ENCODE measurements around the gene REXO5. TPM values are rescaled to one million over a fixed set of nuclear protein-coding genes. Genes with fewer than 3 reads are reported as not detected.

The REXO5 gene
- total and polyA plus RNA-seq, 2 experiments from 2014 or later: 10.2 to 22.5 TPM

- Histone ChIP-seq H3K36me3 (no peaks in the 10 kb centered on the region), H3K27ac (peak overlapping the region; percentile 77), H3K4me1 (ENCODE audit: low read depth) (peaks cover 46% of the 10 kb centered on the region), H3K4me3 (no peak overlapping the region), H3K27me3 (no peaks in the 10 kb centered on the region), H3K9me3 (ENCODE audit: low read depth) (no peaks in the 10 kb centered on the region)
- TF ChIP-seq CTCF (IDR thresholded peaks at IDR 0.05; ENCODE audit: low read depth, low read length): no peak
- no peak for DNase-seq (ENCODE audit: low read depth in 1 of 2, low spot score in 1 of 2)
Measured at GRCh38 chr16:20865420-20866131, 59.2 kb downstream of the REXO5 start.

DNA sequence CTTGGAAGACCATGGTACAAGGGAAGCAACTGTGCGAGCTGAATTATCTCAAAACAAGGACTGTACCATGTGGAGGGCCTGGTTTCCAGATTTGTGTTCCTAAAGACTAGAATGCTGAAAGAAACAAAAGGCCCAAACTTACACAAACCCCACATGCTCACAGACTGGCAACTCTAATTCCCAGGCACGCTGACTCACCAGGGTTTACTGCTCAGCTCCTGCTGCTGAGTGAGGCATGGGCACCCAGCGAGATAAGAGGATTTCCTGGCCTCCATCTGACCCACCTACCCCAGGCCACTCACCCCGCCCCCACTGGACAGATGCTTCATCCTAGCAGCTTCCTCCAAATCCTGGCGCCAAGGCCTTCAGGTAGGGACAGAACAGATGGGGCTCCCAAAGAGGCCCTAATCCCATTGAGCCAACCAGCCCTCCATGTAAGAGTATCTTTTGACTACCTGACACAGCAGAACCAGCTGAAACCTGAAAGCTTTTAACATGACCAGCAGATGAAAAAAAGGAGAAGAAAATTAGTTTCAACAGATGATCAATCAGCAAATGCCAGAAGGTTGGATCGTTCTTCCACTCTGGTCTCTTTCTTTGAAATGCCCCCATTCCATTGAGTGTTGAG lies 59.9 kb downstream of the REXO5 start:
- DNase-seq (ENCODE audit: low read depth in 1 of 2, low spot score in 1 of 2): peak; percentile 32 to 85
- Histone ChIP-seq H3K4me3 (no peak overlapping the region), H3K36me3 (no peaks in the 10 kb centered on the region), H3K9me3 (ENCODE audit: low read depth) (no peaks in the 10 kb centered on the region), H3K4me1 (ENCODE audit: low read depth) (peaks cover 47% of the 10 kb centered on the region), H3K27me3 (no peaks in the 10 kb centered on the region), H3K27ac (peak overlapping the region; percentile 77)
- TF ChIP-seq CTCF (IDR thresholded peaks at IDR 0.05; ENCODE audit: low read depth, low read length): no peak

DNA sequence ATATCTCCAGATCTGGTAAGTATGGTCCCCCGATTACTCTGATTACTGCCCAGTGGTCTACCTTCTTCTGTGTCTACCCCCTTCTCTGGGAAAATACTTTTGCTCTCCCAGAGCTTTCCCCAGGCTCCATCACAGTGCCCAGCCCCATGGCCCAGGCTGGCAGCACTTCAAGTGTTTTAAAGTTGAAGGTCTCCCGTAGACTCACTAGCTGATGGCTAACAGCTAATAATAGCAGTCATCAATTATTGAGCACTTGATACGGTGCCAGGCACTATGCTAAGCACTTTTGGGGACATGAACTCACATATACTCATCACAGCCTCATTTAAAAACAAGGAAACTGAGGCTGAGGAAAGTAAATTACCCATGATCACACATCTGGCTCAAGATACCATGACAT lies 60.5 kb downstream of the REXO5 start:
- Histone ChIP-seq H3K4me3 (no peak overlapping the region), H3K4me1 (ENCODE audit: low read depth) (peaks cover 52% of the 10 kb centered on the region), H3K27me3 (no peaks in the 10 kb centered on the region), H3K9me3 (ENCODE audit: low read depth) (no peaks in the 10 kb centered on the region), H3K27ac (no peak overlapping the region), H3K36me3 (no peaks in the 10 kb centered on the region)
- DNase-seq (ENCODE audit: low read depth in 1 of 2, low spot score in 1 of 2): no peak
- no peak for TF ChIP-seq CTCF (IDR thresholded peaks at IDR 0.05; ENCODE audit: low read depth, low read length)

GRCh38 chr16:20867585-20867984 lies 61.3 kb downstream of the REXO5 start:
- H3K27me3 ChIP-seq: no peaks in the 10 kb centered on the region
- DNase-seq (ENCODE audit: low read depth in 1 of 2, low spot score in 1 of 2): peak in 1 of 2 donors; percentile 57
- no peak overlapping the region for H3K4me3 ChIP-seq
- H3K4me1 ChIP-seq (ENCODE audit: low read depth): peaks cover 55% of the 10 kb centered on the region
- H3K36me3 ChIP-seq: no peaks in the 10 kb centered on the region
- no peak overlapping the region for H3K27ac ChIP-seq
- no peaks in the 10 kb centered on the region for H3K9me3 ChIP-seq (ENCODE audit: low read depth)
- TF ChIP-seq CTCF (IDR thresholded peaks at IDR 0.05; ENCODE audit: low read depth, low read length): no peak

DNA sequence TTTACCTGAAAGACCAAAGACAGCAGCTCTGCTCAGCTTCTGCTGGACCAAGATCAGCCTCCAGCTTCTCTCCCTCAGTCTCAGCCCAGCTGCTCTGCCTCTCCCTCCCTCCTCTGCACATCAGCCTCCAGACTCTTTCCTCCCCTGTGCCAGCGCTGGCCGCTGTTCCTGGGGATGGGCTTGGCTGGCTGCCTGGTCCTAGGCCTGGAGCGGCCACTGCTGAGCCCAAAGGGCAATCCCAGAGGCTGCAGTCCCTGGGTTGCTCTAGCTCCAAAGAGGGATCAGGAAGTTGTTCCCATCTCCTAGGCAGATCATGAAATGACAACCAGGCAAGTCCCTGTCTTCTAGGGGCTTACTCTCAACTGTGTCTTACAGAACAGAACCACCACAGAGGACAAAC lies 62.6 kb downstream of the REXO5 start:
- no peaks in the 10 kb centered on the region for H3K27me3 ChIP-seq
- no peak overlapping the region for H3K27ac ChIP-seq
- H3K4me3 ChIP-seq: no peak overlapping the region
- H3K36me3 ChIP-seq: no peaks in the 10 kb centered on the region
- DNase-seq (ENCODE audit: low read depth in 1 of 2, low spot score in 1 of 2): peak; percentile 9 to 85
- no peak for TF ChIP-seq CTCF (IDR thresholded peaks at IDR 0.05; ENCODE audit: low read depth, low read length)
- no peaks in the 10 kb centered on the region for H3K9me3 ChIP-seq (ENCODE audit: low read depth)
- peaks cover 55% of the 10 kb centered on the region for H3K4me1 ChIP-seq (ENCODE audit: low read depth)
